ENCODE data around the gene USP53.
A peak's percentile ranks its signal among the peaks of the same experiment; 100 is the strongest.

Gene USP53

GRCh38 chr4:119209077-119209476, 3.4 kb upstream of the USP53 start:
- H3K4me3 Mint-ChIP-seq: peak overlapping the region; percentile 55
- H3K4me1 Mint-ChIP-seq (ENCODE audit: low read depth): peaks cover 57% of the 10 kb centered on the region
- H3K36me3 Mint-ChIP-seq (ENCODE audit: low read depth): peaks cover 15% of the 10 kb centered on the region
- no peaks in the 10 kb centered on the region for H3K27me3 Mint-ChIP-seq
- no peak for DNase-seq
- H3K27ac Mint-ChIP-seq: peak overlapping the region; percentile 98
- peaks cover 2% of the 10 kb centered on the region for H3K9me3 Mint-ChIP-seq

GRCh38 chr4:119209586-119209985, 2.9 kb upstream of the USP53 start:
- H3K36me3 Mint-ChIP-seq (ENCODE audit: low read depth): peaks cover 15% of the 10 kb centered on the region
- no peak for DNase-seq
- H3K27me3 Mint-ChIP-seq: no peaks in the 10 kb centered on the region
- peak overlapping the region; percentile 98 for H3K27ac Mint-ChIP-seq
- peak overlapping the region; percentile 55 for H3K4me3 Mint-ChIP-seq
- peaks cover 2% of the 10 kb centered on the region for H3K9me3 Mint-ChIP-seq
- peaks cover 60% of the 10 kb centered on the region for H3K4me1 Mint-ChIP-seq (ENCODE audit: low read depth)

- peaks cover 2% of the 10 kb centered on the region for H3K9me3 Mint-ChIP-seq
- peak overlapping the region; percentile 93 for H3K4me3 Mint-ChIP-seq
- H3K36me3 Mint-ChIP-seq (ENCODE audit: low read depth): peaks cover 16% of the 10 kb centered on the region
- peak overlapping the region; percentile 98 for H3K27ac Mint-ChIP-seq
- DNase-seq: no peak
- H3K4me1 Mint-ChIP-seq (ENCODE audit: low read depth): peaks cover 64% of the 10 kb centered on the region
- H3K27me3 Mint-ChIP-seq: no peaks in the 10 kb centered on the region
Observed at GRCh38 chr4:119210775-119211174, 1.7 kb upstream of the USP53 start.

GRCh38 chr4:119211867-119212233, 663 bp upstream of the USP53 start:
- Mint-ChIP-seq H3K27me3 (no peaks in the 10 kb centered on the region), H3K9me3 (peaks cover 2% of the 10 kb centered on the region), H3K36me3 (ENCODE audit: low read depth) (peaks cover 19% of the 10 kb centered on the region), H3K4me3 (peak overlapping the region; percentile 93), H3K27ac (peak overlapping the region; percentile 98), H3K4me1 (ENCODE audit: low read depth) (peaks cover 60% of the 10 kb centered on the region)
- no peak for DNase-seq

GRCh38 chr4:119212964-119213606, 572 bp downstream of the USP53 start:
- H3K27me3 Mint-ChIP-seq: no peaks in the 10 kb centered on the region
- H3K36me3 Mint-ChIP-seq (ENCODE audit: low read depth): peaks cover 32% of the 10 kb centered on the region
- peaks cover 2% of the 10 kb centered on the region for H3K9me3 Mint-ChIP-seq
- DNase-seq: peak; percentile 79
- H3K4me1 Mint-ChIP-seq (ENCODE audit: low read depth): peaks cover 60% of the 10 kb centered on the region
- peak overlapping the region; percentile 98 for H3K27ac Mint-ChIP-seq
- H3K4me3 Mint-ChIP-seq: peak overlapping the region; percentile 93

GRCh38 chr4:119218093-119218492, 5.6 kb downstream of the USP53 start:
- H3K4me1 Mint-ChIP-seq (ENCODE audit: low read depth): peaks cover 32% of the 10 kb centered on the region
- H3K27ac Mint-ChIP-seq: no peak overlapping the region
- H3K36me3 Mint-ChIP-seq (ENCODE audit: low read depth): peaks cover 55% of the 10 kb centered on the region
- no peaks in the 10 kb centered on the region for H3K9me3 Mint-ChIP-seq
- no peak overlapping the region for H3K4me3 Mint-ChIP-seq
- no peaks in the 10 kb centered on the region for H3K27me3 Mint-ChIP-seq
- DNase-seq: no peak

GRCh38 chr4:119221412-119221811, 8.9 kb downstream of the USP53 start:
- H3K4me3 Mint-ChIP-seq: no peak overlapping the region
- H3K36me3 Mint-ChIP-seq (ENCODE audit: low read depth): peaks cover 69% of the 10 kb centered on the region
- no peak overlapping the region for H3K27ac Mint-ChIP-seq
- H3K4me1 Mint-ChIP-seq (ENCODE audit: low read depth): peaks cover 27% of the 10 kb centered on the region
- no peak for DNase-seq
- H3K9me3 Mint-ChIP-seq: peaks cover 3% of the 10 kb centered on the region
- H3K27me3 Mint-ChIP-seq: no peaks in the 10 kb centered on the region

GRCh38 chr4:119227690-119228089, 15.2 kb downstream of the USP53 start:
- H3K4me1 Mint-ChIP-seq (ENCODE audit: low read depth): peaks cover 44% of the 10 kb centered on the region
- peaks cover 5% of the 10 kb centered on the region for H3K9me3 Mint-ChIP-seq
- H3K4me3 Mint-ChIP-seq: no peak overlapping the region
- peak overlapping the region; percentile 66 for H3K27ac Mint-ChIP-seq
- H3K36me3 Mint-ChIP-seq (ENCODE audit: low read depth): peaks cover 45% of the 10 kb centered on the region
- no peaks in the 10 kb centered on the region for H3K27me3 Mint-ChIP-seq
- no peak for DNase-seq

- DNase-seq: no peak
- peaks cover 40% of the 10 kb centered on the region for H3K36me3 Mint-ChIP-seq (ENCODE audit: low read depth)
- H3K4me1 Mint-ChIP-seq (ENCODE audit: low read depth): peaks cover 51% of the 10 kb centered on the region
- H3K27me3 Mint-ChIP-seq: no peaks in the 10 kb centered on the region
- H3K9me3 Mint-ChIP-seq: peaks cover 5% of the 10 kb centered on the region
- no peak overlapping the region for H3K4me3 Mint-ChIP-seq
- peak overlapping the region; percentile 66 for H3K27ac Mint-ChIP-seq
Observed at GRCh38 chr4:119228406-119228805, 15.9 kb downstream of the USP53 start.

GRCh38 chr4:119229908-119230687, 17.6 kb downstream of the USP53 start:
- Mint-ChIP-seq H3K9me3 (peaks cover 4% of the 10 kb centered on the region), H3K27me3 (no peaks in the 10 kb centered on the region), H3K4me3 (no peak overlapping the region), H3K27ac (no peak overlapping the region), H3K4me1 (ENCODE audit: low read depth) (peaks cover 58% of the 10 kb centered on the region), H3K36me3 (ENCODE audit: low read depth) (peaks cover 34% of the 10 kb centered on the region)
- DNase-seq: no peak

- DNase-seq: no peak
- H3K4me1 Mint-ChIP-seq (ENCODE audit: low read depth): peaks cover 65% of the 10 kb centered on the region
- peaks cover 3% of the 10 kb centered on the region for H3K9me3 Mint-ChIP-seq
- H3K4me3 Mint-ChIP-seq: no peak overlapping the region
- peaks cover 41% of the 10 kb centered on the region for H3K36me3 Mint-ChIP-seq (ENCODE audit: low read depth)
- no peak overlapping the region for H3K27ac Mint-ChIP-seq
- no peaks in the 10 kb centered on the region for H3K27me3 Mint-ChIP-seq
Observed at GRCh38 chr4:119231491-119231890, 19.0 kb downstream of the USP53 start.

GRCh38 chr4:119232286-119232685, 19.8 kb downstream of the USP53 start:
- no peak overlapping the region for H3K4me3 Mint-ChIP-seq
- H3K27ac Mint-ChIP-seq: no peak overlapping the region
- H3K36me3 Mint-ChIP-seq (ENCODE audit: low read depth): peaks cover 48% of the 10 kb centered on the region

GRCh38 chr4:119233191-119233590, 20.7 kb downstream of the USP53 start:
- H3K36me3 Mint-ChIP-seq (ENCODE audit: low read depth): peaks cover 50% of the 10 kb centered on the region
- no peak for DNase-seq
- H3K4me1 Mint-ChIP-seq (ENCODE audit: low read depth): peaks cover 71% of the 10 kb centered on the region
- H3K4me3 Mint-ChIP-seq: no peak overlapping the region
- H3K27ac Mint-ChIP-seq: peak overlapping the region; percentile 77
- peaks cover 3% of the 10 kb centered on the region for H3K9me3 Mint-ChIP-seq
- no peaks in the 10 kb centered on the region for H3K27me3 Mint-ChIP-seq

More at GRCh38 chr4:119232286-119232685, 19.8 kb downstream of the USP53 start:
- Mint-ChIP-seq H3K4me1 (ENCODE audit: low read depth) (peaks cover 71% of the 10 kb centered on the region), H3K9me3 (peaks cover 3% of the 10 kb centered on the region), H3K27me3 (no peaks in the 10 kb centered on the region)
- no peak for DNase-seq

GRCh38 chr4:119233750-119234149, 21.2 kb downstream of the USP53 start:
- Mint-ChIP-seq H3K27ac (peak overlapping the region; percentile 77), H3K36me3 (ENCODE audit: low read depth) (peaks cover 54% of the 10 kb centered on the region), H3K27me3 (no peaks in the 10 kb centered on the region), H3K4me3 (no peak overlapping the region), H3K9me3 (peaks cover 3% of the 10 kb centered on the region), H3K4me1 (ENCODE audit: low read depth) (peaks cover 70% of the 10 kb centered on the region)
- DNase-seq: no peak

GRCh38 chr4:119237201-119237600, 24.7 kb downstream of the USP53 start:
- Mint-ChIP-seq H3K36me3 (ENCODE audit: low read depth) (peaks cover 58% of the 10 kb centered on the region), H3K4me3 (no peak overlapping the region), H3K27me3 (no peaks in the 10 kb centered on the region), H3K9me3 (peaks cover 1% of the 10 kb centered on the region), H3K4me1 (ENCODE audit: low read depth) (peaks cover 54% of the 10 kb centered on the region), H3K27ac (peak overlapping the region; percentile 67)
- no peak for DNase-seq
